ENCODE data around the gene PARP12. TPM values are rescaled to one million over a fixed set of nuclear protein-coding genes. Genes with fewer than 3 reads are reported as not detected.

PARP12 gene
- total RNA-seq, 2 donors from 2014 or later = 21.9 to 46.4 TPM

DNA sequence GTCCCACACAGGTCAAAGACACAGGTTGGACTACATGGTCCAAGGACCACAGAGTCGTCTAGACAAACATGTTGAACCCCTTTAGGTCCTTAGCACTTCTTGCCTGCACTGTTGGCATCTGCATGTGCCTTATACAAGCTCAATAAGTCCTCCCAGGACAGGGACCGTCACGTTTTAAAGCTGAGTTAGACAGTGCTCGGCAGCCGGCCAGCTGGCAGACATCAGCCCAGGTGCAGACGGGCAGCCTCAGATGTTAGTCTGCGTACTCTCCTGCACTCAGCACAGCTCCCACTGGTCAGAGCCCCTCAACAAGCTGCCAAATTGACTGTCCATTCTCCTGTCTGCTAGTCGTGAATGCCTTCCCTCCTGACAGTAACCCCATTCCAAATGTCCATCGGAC is 34.9 kb downstream of the PARP12 start:
- H3K27me3 ChIP-seq (replicated peaks; ENCODE audit: insufficient read depth) = no peaks in the 10 kb centered on the region
- no peaks in the 10 kb centered on the region for H3K9me3 ChIP-seq
- peaks cover 8% of the 10 kb centered on the region for H3K4me1 ChIP-seq (replicated peaks)
- TF ChIP-seq, protein P1, sequence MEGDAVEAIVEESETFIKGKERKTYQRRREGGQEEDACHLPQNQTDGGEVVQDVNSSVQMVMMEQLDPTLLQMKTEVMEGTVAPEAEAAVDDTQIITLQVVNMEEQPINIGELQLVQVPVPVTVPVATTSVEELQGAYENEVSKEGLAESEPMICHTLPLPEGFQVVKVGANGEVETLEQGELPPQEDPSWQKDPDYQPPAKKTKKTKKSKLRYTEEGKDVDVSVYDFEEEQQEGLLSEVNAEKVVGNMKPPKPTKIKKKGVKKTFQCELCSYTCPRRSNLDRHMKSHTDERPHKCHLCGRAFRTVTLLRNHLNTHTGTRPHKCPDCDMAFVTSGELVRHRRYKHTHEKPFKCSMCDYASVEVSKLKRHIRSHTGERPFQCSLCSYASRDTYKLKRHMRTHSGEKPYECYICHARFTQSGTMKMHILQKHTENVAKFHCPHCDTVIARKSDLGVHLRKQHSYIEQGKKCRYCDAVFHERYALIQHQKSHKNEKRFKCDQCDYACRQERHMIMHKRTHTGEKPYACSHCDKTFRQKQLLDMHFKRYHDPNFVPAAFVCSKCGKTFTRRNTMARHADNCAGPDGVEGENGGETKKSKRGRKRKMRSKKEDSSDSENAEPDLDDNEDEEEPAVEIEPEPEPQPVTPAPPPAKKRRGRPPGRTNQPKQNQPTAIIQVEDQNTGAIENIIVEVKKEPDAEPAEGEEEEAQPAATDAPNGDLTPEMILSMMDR (IDR thresholded peaks at IDR 0.05) = no peak
- TF ChIP-seq POLR2AphosphoS5 (IDR thresholded peaks at IDR 0.05) = peak; percentile 46
- DNase-seq (ENCODE audit: low spot score) = peak; percentile 74
- peak overlapping the region in 1 of 2 donors; percentile 15 for H3K27ac ChIP-seq
- intact Hi-C loops (cut with DNase I) = no loop called here
- no peak overlapping the region for H3K4me3 ChIP-seq
- H3K36me3 ChIP-seq = no peaks in the 10 kb centered on the region
- WGBS = 27% methylated on average over 9 of the region's 9 CpGs

DNA sequence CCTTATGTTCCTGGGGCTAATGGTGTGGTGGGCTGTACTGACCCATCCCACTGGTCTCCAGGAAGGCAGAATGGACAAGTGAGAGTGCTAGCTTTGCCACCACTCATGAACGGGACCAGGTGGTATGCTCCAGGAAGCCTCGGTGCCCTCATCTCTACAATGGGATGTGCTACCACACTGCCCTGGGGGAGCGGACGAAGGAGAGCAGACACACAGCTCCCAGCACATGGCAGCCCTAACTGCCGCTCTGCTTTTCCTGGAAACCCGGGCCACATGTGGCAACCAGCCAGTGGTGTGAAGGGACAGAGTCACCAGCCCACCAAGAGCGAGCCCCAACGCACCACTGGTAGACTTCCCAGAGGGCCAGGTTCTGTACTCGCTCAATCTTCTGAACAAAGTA is 35.8 kb downstream of the PARP12 start:
- Histone ChIP-seq H3K36me3 (no peaks in the 10 kb centered on the region), H3K27me3 (replicated peaks; ENCODE audit: insufficient read depth) (no peaks in the 10 kb centered on the region), H3K4me1 (replicated peaks) (peaks cover 10% of the 10 kb centered on the region), H3K4me3 (no peak overlapping the region), H3K9me3 (no peaks in the 10 kb centered on the region), H3K27ac (peak overlapping the region in 1 of 2 donors; percentile 72)
- WGBS = 97% methylated on average over 9 of the region's 9 CpGs
- no peak for DNase-seq (ENCODE audit: low spot score)
- intact Hi-C loops (cut with DNase I) = no loop called here
- TF ChIP-seq POLR2AphosphoS5 (IDR thresholded peaks at IDR 0.05) = no peak
- no peak for TF ChIP-seq POLR2A (IDR thresholded peaks at IDR 0.05)
- TF ChIP-seq, protein P1 (IDR thresholded peaks at IDR 0.05) = no peak

DNA sequence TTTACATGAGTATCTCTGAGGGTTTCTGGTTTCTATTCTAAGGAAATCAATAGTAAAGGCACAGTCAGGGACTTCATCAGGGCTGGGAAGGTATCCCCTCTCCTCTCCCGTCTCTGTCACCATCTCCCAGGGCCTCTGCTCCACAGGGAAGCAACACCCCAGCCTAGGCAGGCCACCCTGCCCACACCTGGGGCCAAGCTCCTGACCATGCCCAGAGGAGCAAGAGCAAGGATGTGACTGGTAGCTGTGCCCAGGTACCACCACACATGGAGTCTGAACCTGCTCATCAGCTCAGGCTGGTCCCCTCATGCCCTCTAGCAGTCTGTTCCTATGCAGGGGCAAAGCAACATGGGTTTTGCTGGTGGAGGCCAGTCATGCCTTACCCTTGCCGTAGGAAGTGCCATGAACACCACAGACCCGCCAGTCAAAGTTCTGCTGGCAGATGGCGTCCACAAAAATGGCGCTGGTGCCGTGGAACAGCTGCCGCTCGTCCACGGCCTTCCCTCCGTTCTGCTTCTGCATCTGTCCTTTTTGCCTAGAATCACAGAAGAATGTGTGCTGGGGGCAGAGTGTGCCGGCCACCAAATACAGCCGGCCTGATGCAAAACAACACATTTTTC is 36.8 kb downstream of the PARP12 start:
- 93% methylated on average over 12 of the region's 12 CpGs for WGBS
- H3K27me3 ChIP-seq (replicated peaks; ENCODE audit: insufficient read depth) = no peaks in the 10 kb centered on the region
- no peaks in the 10 kb centered on the region for H3K36me3 ChIP-seq
- no peak for DNase-seq (ENCODE audit: low spot score)
- no peak for TF ChIP-seq POLR2AphosphoS5 (IDR thresholded peaks at IDR 0.05)
- TF ChIP-seq POLR2A (IDR thresholded peaks at IDR 0.05) = no peak
- TF ChIP-seq, protein P1 (IDR thresholded peaks at IDR 0.05) = no peak
- H3K9me3 ChIP-seq = no peaks in the 10 kb centered on the region
- peaks cover 10% of the 10 kb centered on the region for H3K4me1 ChIP-seq (replicated peaks)
- peak overlapping the region in 1 of 2 donors; percentile 72 for H3K27ac ChIP-seq
- intact Hi-C loops (cut with DNase I) = no loop called here
- no peak overlapping the region for H3K4me3 ChIP-seq

DNA sequence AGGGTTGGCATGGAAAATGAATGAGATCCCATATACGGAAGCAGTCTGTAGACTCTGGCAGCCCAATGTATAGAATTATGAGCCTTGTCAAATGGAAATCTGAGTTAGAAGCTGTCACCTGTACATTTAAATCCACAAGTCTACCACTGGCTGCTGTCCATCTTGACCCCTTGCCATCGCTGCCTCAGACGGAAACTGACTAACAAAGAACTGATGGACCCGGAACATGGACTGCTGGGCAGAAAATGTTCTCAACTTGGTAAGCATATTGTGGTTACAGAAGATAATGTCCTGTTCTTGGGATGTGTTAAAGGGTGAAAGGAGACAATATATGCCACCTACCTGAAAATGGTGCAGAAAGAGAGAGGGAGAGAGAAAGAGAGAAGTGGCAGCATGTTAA is 37.5 kb downstream of the PARP12 start:
- Histone ChIP-seq H3K27me3 (replicated peaks; ENCODE audit: insufficient read depth) (no peaks in the 10 kb centered on the region), H3K27ac (peak overlapping the region in 1 of 2 donors; percentile 72), H3K36me3 (no peaks in the 10 kb centered on the region), H3K4me3 (no peak overlapping the region), H3K4me1 (replicated peaks) (peaks cover 10% of the 10 kb centered on the region), H3K9me3 (no peaks in the 10 kb centered on the region)
- TF ChIP-seq, protein P1 (IDR thresholded peaks at IDR 0.05) = no peak
- peak; percentile 50 for TF ChIP-seq POLR2AphosphoS5 (IDR thresholded peaks at IDR 0.05)
- whole genome bisulfite sequencing = 65% methylated on average over 4 of the region's 4 CpGs
- intact Hi-C loops (cut with DNase I) = no loop called here
- no peak for DNase-seq (ENCODE audit: low spot score)

DNA sequence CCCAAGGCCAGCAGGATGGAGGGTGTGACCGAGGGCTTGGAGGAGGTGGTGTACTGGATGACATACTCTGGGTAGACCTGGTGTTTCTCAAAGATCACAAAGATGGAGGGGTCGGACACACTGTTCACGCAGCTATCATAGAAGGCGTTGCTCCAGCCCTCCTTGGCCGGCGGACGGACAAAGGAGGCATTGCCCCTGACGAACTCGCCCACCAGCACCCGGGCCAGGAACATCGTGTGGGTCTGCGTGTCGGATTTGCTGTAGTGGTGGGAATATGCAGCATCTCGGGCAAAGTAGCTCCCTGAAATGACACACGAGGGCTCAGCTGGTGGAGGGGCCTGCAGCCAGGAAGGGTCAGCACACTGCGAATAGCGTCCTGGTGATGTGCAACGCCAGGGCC is 38.2 kb downstream of the PARP12 start:
- intact Hi-C loops (cut with DNase I) = no loop called here
- Histone ChIP-seq H3K4me3 (no peak overlapping the region), H3K36me3 (no peaks in the 10 kb centered on the region), H3K4me1 (replicated peaks) (peaks cover 10% of the 10 kb centered on the region), H3K27me3 (replicated peaks; ENCODE audit: insufficient read depth) (no peaks in the 10 kb centered on the region), H3K9me3 (no peaks in the 10 kb centered on the region), H3K27ac (peak overlapping the region in 1 of 2 donors; percentile 72)
- no peak for TF ChIP-seq POLR2AphosphoS5 (IDR thresholded peaks at IDR 0.05)
- TF ChIP-seq POLR2A (IDR thresholded peaks at IDR 0.05) = no peak
- TF ChIP-seq, protein P1 (IDR thresholded peaks at IDR 0.05) = no peak
- 92% methylated on average over 18 of the region's 18 CpGs for WGBS
- no peak for DNase-seq (ENCODE audit: low spot score)

All from prostate gland (tissue), 2 donors.